Epithelial cell of proximal tubule (primary cell): Measurements from ENCODE around the gene LRRC8E. TPM values are rescaled to one million over a fixed set of nuclear protein-coding genes. Genes with fewer than 3 reads are reported as not detected.
A peak's percentile ranks its signal among the peaks of the same experiment; 100 is the strongest.

Source experiments
- DNase-seq: peaks from one replicate; pipeline ENCODE4 v3.0.0-alpha.2; 2011; ENCODE audit warnings: low read depth
- H3K4me3 ChIP-seq: 2 replicates; pipeline ENCODE4 v1.5.1; 2011; ENCODE audit warnings: low read depth, mild to moderate bottlenecking, low read length
- total RNA-seq: library from RNA; depleted of rRNA; stranded (reverse); fragments of >200 nt; gene quantifications from 2 replicates; pipeline ENCODE4 v1.2.3, GENCODE V29; 2015
- TF ChIP-seq, protein P1 (sequence below): conservative IDR thresholded peaks from 2 replicates; pipeline ENCODE4 v1.5.1; 2012; ENCODE audit warnings: low read depth, mild to moderate bottlenecking, low read length

Gene LRRC8E
- total RNA-seq, 1 donor from 2014 or later, result 11.9 TPM

DNA sequence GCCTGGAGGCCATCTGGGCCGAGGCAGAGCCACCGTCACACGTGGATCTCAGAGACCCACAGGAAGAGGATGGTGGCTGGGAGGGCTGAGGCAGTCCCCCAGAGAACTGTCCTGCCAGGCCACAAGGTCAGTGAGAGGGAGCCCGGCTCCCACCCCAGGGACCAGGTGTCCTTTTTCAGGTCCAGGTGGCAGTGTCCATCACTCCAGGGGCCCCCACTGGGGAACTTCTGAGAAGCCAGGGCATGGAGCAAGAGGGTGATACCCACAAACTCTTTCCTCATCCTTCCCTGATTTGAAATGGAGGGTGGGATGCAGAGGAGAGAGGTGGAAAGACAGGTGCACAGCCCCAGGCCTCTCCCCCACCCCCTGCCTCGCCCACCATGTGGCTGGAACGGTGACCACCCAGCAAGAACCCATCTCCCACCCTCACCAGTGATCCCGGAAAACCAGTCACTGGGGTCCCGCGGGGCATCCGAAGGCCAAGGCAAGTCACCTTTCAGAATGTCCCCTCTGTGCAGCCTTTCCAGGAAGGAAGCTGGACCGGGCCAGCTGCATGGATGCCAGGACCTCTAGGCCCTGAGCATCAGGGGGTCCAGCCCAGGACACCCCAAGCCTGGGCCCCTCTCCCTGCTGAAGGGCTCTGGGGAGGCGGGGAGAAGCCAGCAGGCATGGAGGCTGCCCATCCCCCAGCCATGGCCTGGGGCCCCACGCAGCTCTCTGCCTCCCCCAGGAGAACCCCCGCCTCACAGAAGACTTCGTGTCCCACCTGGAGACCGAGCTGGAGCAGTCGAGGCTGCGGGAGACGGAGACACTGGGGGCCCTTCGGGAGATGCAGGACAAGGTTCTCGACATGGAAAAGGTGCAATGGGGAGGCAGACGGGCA, 28.2 kb upstream of the LRRC8E start:
- TF ChIP-seq, protein P1, sequence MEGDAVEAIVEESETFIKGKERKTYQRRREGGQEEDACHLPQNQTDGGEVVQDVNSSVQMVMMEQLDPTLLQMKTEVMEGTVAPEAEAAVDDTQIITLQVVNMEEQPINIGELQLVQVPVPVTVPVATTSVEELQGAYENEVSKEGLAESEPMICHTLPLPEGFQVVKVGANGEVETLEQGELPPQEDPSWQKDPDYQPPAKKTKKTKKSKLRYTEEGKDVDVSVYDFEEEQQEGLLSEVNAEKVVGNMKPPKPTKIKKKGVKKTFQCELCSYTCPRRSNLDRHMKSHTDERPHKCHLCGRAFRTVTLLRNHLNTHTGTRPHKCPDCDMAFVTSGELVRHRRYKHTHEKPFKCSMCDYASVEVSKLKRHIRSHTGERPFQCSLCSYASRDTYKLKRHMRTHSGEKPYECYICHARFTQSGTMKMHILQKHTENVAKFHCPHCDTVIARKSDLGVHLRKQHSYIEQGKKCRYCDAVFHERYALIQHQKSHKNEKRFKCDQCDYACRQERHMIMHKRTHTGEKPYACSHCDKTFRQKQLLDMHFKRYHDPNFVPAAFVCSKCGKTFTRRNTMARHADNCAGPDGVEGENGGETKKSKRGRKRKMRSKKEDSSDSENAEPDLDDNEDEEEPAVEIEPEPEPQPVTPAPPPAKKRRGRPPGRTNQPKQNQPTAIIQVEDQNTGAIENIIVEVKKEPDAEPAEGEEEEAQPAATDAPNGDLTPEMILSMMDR, result no peak
- DNase-seq, result no peak

DNA sequence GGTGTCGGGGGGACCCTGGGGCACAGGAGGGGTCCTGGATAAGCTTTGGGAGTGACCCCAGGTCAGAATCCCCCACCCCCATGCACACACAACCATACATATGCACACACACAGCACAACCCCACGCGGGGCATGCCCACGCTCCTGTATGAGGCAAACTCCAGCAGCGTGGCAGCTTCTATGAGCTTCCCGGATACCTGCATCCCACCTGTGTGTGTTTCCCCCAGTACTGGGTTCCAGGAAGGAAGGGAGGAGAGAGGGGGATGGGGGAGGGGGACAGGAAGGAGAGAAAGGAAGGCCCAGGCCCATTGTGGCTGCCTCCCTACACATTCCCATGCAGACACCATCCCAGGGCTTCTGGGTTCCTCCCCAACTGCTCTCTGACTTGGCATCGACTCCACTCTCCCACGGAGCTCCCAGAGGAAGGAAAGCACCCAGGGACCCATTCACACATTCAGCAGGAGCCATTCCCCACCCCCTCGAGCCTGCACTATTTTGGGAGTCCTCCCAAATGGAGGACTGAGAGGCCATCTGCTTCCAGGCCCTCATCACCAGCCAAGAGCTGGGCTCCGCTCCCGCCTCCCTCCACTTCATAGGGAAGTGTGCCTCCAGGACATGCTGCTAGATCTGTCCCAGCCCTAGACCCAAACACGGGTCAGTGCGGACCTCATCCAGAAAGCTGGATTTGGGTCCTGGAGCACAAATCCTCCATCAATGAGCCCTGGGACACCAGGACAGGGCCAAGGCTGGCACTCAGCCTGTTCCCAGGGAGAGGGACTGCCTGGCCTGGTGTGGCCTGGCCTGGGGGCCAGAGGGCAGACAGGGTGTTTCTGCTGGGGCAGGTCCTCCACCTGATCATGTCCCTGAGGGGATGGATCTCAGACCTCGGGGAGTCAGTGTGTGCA, 27.3 kb upstream of the LRRC8E start:
- no peak overlapping the region for H3K4me3 ChIP-seq
- no peak for DNase-seq
- TF ChIP-seq, protein P1, result no peak

More for the DNA sequence above, 28.2 kb upstream of the LRRC8E start:
- H3K4me3 ChIP-seq, result no peak overlapping the region

DNA sequence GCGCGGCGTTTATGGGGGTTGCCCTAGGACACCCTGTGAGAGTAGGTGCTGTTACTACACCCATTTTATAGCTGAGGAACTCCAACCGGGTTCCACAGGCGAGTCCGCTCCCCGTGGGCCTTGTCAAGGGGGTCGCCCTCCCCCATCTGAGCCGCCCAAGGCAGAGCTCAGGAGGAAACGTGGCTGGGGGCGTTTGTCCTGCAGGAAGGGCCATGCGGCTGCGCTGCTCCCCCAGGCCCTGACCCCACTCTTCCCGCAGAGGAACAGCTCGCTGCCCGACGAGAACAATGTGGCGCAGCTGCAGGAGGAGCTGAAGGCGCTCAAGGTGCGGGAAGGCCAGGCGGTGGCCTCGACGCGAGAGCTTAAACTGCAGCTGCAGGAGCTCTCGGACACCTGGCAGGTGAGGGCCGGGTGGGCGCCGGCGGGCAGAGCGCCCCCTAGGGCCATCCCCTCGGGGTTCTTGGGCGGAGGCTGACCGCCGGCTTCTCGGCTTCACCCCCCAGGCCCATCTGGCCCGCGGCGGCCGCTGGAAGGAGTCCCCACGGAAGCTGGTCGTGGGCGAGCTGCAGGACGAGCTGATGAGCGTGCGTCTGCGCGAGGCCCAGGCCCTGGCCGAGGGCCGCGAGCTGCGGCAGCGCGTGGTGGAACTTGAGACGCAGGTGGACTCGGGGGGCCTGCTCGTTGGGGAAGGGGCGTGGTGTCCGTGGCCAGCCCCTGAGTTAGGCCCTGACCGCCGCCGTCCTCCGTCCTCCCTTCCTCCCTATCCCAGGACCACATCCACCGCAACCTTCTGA, 26.5 kb upstream of the LRRC8E start:
- no peak for DNase-seq
- H3K4me3 ChIP-seq, result peak overlapping the region; percentile 16
- TF ChIP-seq, protein P1, result no peak

DNA sequence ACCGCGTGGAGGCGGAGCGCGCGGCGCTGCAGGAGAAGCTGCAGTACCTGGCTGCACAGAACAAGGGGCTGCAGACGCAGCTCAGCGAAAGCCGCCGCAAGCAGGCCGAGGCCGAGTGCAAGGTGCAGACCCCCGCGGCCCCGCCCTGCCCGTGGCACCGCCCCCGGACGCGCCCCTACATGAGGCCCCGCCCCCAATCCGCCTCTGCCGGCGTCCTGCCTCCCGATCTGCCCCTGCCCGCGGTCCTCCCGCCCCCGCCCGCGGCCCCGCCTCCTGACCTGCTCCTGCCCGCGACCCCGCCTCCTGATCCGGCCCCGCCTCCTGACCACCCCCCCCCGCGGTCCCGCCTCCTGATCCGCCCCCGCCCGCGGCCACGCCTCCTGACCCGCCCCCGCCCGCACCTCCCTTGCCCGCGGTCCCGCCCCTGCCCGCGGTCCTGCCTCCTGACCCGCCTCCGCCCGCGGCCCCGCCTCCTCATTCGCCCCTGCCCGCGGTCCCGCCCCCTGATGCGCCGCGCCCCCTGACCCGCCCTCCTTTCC, 25.8 kb upstream of the LRRC8E start:
- TF ChIP-seq, protein P1, result no peak
- H3K4me3 ChIP-seq, result peak overlapping the region; percentile 16

DNA sequence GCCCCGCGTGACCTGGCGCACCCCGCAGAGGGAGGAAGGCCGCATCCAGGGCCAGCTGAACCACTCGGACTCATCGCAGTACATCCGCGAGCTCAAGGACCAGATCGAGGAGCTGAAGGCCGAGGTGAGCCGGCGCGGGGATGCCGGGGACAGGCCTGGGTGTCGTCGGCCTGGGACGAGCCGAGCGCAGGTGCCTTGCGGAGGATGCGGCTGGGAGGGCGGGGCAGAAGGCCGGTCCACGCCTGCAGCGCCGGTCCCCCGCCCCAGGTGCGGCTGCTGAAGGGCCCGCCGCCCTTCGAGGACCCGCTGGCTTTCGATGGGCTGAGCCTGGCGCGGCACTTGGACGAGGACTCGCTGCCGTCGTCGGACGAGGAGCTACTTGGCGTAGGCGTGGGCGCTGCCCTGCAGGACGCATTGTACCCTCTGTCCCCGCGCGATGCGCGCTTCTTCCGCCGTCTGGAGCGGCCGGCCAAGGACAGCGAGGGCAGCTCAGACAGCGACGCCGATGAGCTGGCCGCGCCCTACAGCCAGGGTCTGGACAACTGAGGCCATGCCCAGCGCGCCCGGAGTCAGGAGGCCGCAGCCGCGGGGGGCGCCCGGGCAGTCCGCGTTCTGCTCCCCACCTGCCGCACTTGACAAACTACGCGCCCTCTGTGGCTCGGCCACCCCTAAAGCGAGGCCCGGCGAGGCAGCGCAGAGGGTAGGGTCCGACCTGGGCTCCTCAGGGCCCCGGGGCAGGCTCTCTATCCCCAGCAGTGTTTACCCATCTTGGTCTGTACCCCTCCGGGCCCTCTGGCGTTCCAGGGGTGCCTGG, 24.9 kb upstream of the LRRC8E start:
- TF ChIP-seq, protein P1, result no peak
- H3K4me3 ChIP-seq, result no peak overlapping the region
- no peak for DNase-seq

More for the DNA sequence above, 25.8 kb upstream of the LRRC8E start:
- no peak for DNase-seq
